Retinal pigment epithelial cell (primary cell): Measurements from ENCODE around the gene TSPAN16.
"Not testable (repeated sequence)": the region's sequence is repeated elsewhere in the genome, so short reads cannot be mapped to it uniquely, and the experiment has no call there.

Experiments used
- DNase-seq: peaks from one replicate; pipeline ENCODE4 v3.0.0-alpha.2; 2010; ENCODE audit warnings: low read depth
- H3K4me3 ChIP-seq: 2 replicates; pipeline ENCODE4 v1.5.1; 2011; ENCODE audit warnings: mild to moderate bottlenecking, low read length, control low read depth, moderate library complexity
- CTCF ChIP-seq: conservative IDR thresholded peaks from 2 replicates; pipeline ENCODE4 v1.5.1; 2011; ENCODE audit warnings: low read depth, low read length, control low read depth, inconsistent platforms

Gene TSPAN16

DNA sequence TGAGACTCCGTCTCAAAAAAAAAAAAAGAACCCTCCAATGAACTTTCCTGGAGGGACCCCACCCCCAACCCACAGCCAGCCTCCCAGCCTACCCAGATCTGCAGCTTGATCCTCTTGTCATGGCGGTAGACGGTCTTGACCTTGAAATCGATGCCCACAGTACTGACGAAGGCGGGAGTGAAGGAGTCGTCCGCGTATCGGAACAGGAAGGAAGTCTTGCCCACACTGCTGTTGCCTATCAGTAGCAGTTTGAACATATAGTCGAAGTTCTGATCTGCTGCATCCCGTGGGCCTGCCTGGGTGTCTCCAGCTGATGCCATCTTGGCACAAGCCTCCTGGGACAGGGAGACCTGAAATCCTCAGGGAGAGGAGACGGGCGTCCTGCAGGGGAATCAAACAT lies 41.1 kb downstream of the TSPAN16 start:
- no peak overlapping the region for H3K4me3 ChIP-seq
- DNase-seq: no peak
- TF ChIP-seq CTCF: no peak

- no peak for DNase-seq
- no peak overlapping the region for H3K4me3 ChIP-seq
- TF ChIP-seq CTCF: no peak
Measured at GRCh38 chr19:11338121-11338520, 42.2 kb downstream of the TSPAN16 start.

DNA sequence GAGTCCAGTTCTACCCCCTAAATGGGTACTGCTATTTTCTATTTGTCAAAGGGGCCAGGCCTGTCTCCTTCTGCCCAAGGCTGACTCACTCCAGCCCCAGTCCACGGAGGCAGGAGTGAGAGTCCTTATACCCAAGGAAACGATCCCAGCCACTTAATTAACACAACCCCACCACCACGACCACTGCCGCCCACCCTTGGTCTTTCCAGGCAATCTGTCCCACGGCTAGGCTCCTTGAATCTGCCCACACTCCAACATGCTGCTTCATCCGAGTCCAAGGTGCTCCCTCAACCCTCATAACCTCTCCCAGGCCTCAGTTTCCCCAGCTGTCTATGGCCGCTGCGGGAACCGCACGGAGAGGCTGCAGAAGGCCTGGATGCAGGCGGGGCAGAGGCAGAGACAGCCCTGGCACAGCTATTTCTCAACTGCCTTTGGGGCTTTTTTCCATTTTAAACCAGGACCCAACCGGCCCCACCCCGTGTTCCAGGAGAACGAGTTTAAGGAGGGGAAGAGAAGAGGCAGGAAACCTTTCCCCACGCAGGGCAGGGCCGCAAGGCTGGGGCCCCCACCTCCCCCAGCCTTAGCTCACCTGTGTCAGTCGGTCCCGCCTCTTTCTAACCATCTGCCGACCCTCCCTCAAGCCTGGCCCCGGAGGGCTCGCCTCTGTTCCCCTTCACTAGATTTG lies 42.8 kb downstream of the TSPAN16 start:
- no peak for DNase-seq

DNA sequence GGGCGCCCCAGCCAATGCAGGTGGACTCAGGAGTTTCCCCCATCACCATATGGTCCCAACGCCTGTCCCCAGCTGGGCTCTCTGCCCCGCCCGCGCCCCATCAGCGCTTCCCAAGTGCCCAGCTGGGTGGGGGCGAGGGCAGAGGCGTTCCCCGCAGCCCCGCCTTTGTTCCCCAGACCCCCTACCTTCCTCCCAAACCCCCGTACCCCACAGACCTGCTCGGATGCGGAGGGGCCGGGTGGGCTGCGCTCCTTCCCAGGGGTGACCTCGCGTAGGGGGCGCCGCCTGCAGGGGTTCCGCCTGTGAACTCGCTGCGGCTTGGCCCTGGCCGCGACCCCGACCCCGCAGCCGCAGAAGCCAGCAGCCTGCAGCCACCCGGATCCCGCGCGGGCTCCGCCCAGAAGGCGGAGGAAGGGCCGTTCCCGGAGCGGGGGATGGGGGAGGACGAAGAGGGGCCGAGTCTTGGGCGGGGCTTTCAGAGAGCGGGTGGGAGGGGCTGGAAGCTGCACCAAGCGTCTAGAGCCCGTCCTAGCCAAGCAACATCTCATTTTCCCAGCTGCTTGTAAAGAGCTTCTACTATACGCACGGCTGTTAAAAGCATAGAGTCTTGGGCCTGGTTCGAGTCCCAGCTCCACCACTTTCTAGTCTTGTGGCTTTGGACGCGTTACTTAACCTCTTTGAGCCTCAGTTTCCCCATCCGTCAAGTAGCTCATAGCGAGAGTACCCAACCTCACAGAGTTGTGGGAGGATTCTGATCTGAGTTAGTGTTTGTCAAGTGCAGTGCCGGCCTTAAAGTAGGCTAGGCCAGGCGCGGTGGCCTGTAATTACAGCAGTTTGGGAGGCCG lies 43.5 kb downstream of the TSPAN16 start, which contains the start of gene RAB3D:
RAB3D (minus strand) TSS at position 404 of the 845 bp plus-strand sequence. CDS start 2,258 bp downstream, outside the sequence.
- DNase-seq: no peak
- no peak for TF ChIP-seq CTCF
- H3K4me3 ChIP-seq: peak within 1 kb of the TSS; percentile 55

More for the DNA sequence above, 42.8 kb downstream of the TSPAN16 start:
- H3K4me3 ChIP-seq: peak overlapping the region; percentile 55
- no peak for TF ChIP-seq CTCF

DNA sequence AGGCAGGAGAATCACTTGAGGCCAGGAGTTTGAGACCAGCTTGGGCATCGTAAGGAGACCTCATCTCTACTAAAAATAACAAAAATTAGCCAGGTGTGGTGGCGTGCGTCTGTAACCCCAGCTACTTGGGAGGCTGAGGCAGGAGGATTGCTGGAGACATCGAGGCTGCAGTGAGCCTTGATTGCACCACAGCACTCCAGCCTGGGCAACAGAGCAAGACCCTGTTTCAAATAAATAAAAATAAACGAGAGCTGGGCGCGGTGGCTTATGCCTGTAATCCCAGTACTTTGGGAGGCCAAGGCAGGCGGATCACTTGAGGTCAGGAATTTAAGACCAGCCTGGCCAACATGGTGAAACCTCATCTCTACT lies 44.1 kb downstream of the TSPAN16 start:
- not testable (repeated sequence) for H3K4me3 ChIP-seq

DNA sequence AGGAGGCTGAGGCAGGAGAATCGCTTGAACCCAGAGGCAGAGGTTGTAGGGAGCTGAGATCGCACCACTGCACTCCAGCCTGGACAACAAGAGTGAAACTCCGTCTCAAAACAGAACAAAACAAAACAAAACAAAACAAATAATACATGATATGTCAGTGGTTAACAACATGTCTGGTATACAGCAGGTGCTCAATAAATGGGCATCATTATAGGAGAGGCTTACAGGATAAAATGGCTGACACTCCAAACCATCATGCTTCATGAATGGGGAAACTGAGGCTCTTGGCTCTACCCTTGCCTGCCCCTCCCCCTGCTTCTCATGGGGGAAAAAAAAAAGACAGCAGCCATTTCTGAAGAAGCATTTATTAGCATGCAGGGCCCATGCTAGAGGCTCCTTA lies 46.5 kb downstream of the TSPAN16 start:
- DNase-seq: no peak
- no peak for TF ChIP-seq CTCF
- H3K4me3 ChIP-seq: no peak overlapping the region

More for the DNA sequence above, 44.1 kb downstream of the TSPAN16 start:
- DNase-seq: not testable (repeated sequence)

DNA sequence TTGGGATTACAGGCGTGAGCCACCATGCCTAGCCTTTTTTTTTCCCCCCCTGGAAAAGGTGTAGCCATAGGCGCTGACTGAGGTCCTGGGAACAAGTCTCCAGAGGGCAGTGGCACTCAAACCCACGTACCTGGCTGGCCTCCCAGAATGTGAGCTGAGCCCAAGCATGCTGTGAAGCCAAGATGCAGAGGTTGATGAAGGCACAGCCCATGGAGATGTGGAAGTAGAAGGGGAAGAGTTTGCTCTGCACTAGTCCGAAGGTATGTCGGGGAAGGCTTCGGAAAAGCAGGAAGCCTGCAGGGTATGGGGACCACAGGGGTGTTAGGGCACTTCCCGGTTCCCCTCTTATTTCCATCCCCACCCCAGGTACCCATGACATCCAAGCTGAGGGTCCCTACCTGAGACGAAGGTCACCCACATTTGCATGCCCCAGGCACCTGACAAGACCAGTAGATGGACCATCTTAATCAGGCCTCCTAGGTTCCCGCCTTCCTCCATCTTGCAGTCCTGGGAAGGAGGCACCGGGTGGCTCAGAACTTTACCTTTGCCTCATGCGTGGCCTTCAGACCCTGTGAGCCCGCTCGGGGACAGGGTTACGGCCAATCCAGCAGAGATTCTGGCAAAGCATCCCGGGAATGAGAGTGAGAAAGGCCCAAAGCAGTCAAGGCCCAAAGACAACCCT lies 49.3 kb downstream of the TSPAN16 start:
- no peak for TF ChIP-seq CTCF
- peak overlapping the region; percentile 88 for H3K4me3 ChIP-seq
- no peak for DNase-seq
